ENCODE results near the gene C17orf58.
"Not testable (repeated sequence)": the region's sequence is repeated elsewhere in the genome, so short reads cannot be mapped to it uniquely, and the experiment has no call there.

The C17orf58 gene

GRCh38 chr17:67990909-67991308 is 5.4 kb downstream of the C17orf58 start:
- no peak for TF ChIP-seq CTCF (IDR thresholded peaks at IDR 0.05; ENCODE audit: unreplicated experiment in 3 of 3)
- Mint-ChIP-seq H3K36me3 (ENCODE audit: low read depth) (no peaks in the 10 kb centered on the region), H3K27me3 (ENCODE audit: low read depth) (peaks cover 3% of the 10 kb centered on the region)

GRCh38 chr17:67983383-67983688 is 12.9 kb downstream of the C17orf58 start:
- no peak for TF ChIP-seq CTCF (IDR thresholded peaks at IDR 0.05; ENCODE audit: unreplicated experiment in 3 of 3)
- Mint-ChIP-seq H3K27ac (peak overlapping the region in 1 of 3 experiments; percentile 94), H3K4me1 (peaks cover 6% of the 10 kb centered on the region), H3K36me3 (ENCODE audit: low read depth) (peaks cover 32% of the 10 kb centered on the region), H3K27me3 (ENCODE audit: low read depth) (no peaks in the 10 kb centered on the region), H3K4me3 (no peak overlapping the region), H3K9me3 (no peaks in the 10 kb centered on the region)

More at GRCh38 chr17:67990909-67991308, 5.4 kb downstream of the C17orf58 start:
- H3K27ac Mint-ChIP-seq, result peak overlapping the region in 1 of 3 experiments; percentile 20
- no peaks in the 10 kb centered on the region for H3K9me3 Mint-ChIP-seq
- peak overlapping the region; percentile 19 to 58 (median 54) for H3K4me3 Mint-ChIP-seq
- peaks cover 30% of the 10 kb centered on the region for H3K4me1 Mint-ChIP-seq

GRCh38 chr17:67982686-67983382 is 13.4 kb downstream of the C17orf58 start:
- no peak for TF ChIP-seq CTCF (IDR thresholded peaks at IDR 0.05; ENCODE audit: unreplicated experiment in 3 of 3)
- Mint-ChIP-seq H3K27ac (peak overlapping the region; percentile 86 to 94 (median 87)), H3K36me3 (ENCODE audit: low read depth) (peaks cover 33% of the 10 kb centered on the region), H3K27me3 (ENCODE audit: low read depth) (no peaks in the 10 kb centered on the region), H3K9me3 (no peaks in the 10 kb centered on the region), H3K4me1 (peaks cover 6% of the 10 kb centered on the region), H3K4me3 (no peak overlapping the region)

GRCh38 chr17:67982034-67982640 is 14.1 kb downstream of the C17orf58 start:
- no peaks in the 10 kb centered on the region for H3K9me3 Mint-ChIP-seq
- TF ChIP-seq CTCF (IDR thresholded peaks at IDR 0.05; ENCODE audit: unreplicated experiment in 3 of 3), result no peak

GRCh38 chr17:67980883-67981282 is 15.4 kb downstream of the C17orf58 start:
- not testable (repeated sequence) for H3K27me3 Mint-ChIP-seq (ENCODE audit: low read depth); H3K9me3 Mint-ChIP-seq; H3K4me1 Mint-ChIP-seq; H3K4me3 Mint-ChIP-seq
- H3K36me3 Mint-ChIP-seq (ENCODE audit: low read depth), result peaks cover 44% of the 10 kb centered on the region
- peak overlapping the region in 1 of 3 experiments; percentile 55 for H3K27ac Mint-ChIP-seq

More at GRCh38 chr17:67982034-67982640, 14.1 kb downstream of the C17orf58 start:
- Mint-ChIP-seq H3K4me1 (peaks cover 6% of the 10 kb centered on the region), H3K36me3 (ENCODE audit: low read depth) (peaks cover 35% of the 10 kb centered on the region), H3K27me3 (ENCODE audit: low read depth) (no peaks in the 10 kb centered on the region), H3K4me3 (peak overlapping the region in 1 of 3 experiments; percentile 32), H3K27ac (peak overlapping the region; percentile 86 to 94 (median 87))

- peak overlapping the region; percentile 54 to 61 (median 55) for H3K27ac Mint-ChIP-seq
- H3K9me3 Mint-ChIP-seq, result no peaks in the 10 kb centered on the region
- no peak overlapping the region for H3K4me3 Mint-ChIP-seq
- H3K27me3 Mint-ChIP-seq (ENCODE audit: low read depth), result no peaks in the 10 kb centered on the region
- peaks cover 6% of the 10 kb centered on the region for H3K4me1 Mint-ChIP-seq
- H3K36me3 Mint-ChIP-seq (ENCODE audit: low read depth), result peaks cover 45% of the 10 kb centered on the region
- no peak for TF ChIP-seq CTCF (IDR thresholded peaks at IDR 0.05; ENCODE audit: unreplicated experiment in 3 of 3)
Measured at GRCh38 chr17:67980456-67980855, 15.8 kb downstream of the C17orf58 start.

GRCh38 chr17:67976306-67976705 is 20.0 kb downstream of the C17orf58 start:
- not testable (repeated sequence) for H3K27ac Mint-ChIP-seq; H3K4me1 Mint-ChIP-seq; H3K9me3 Mint-ChIP-seq; H3K27me3 Mint-ChIP-seq (ENCODE audit: low read depth); H3K4me3 Mint-ChIP-seq
- H3K36me3 Mint-ChIP-seq (ENCODE audit: low read depth), result peaks cover 55% of the 10 kb centered on the region

Data from nephron (organoid).